GM23248 (cell line): Measurements from ENCODE around the gene PXK.

Source experiments
- EZH2 ChIP-seq: fragments of 200-600 bp; sonication (generic); IDR thresholded peaks from 2 replicates; pipeline ENCODE4 v1.6.1; 2018; ENCODE audit warnings: antibody characterized with exemption, mild to moderate bottlenecking; ENCODE audit not compliant: insufficient read depth, poor library complexity, severe bottlenecking
- EZH2phosphoT487 ChIP-seq: fragments of 200-600 bp; sonication (generic); IDR thresholded peaks from 2 replicates; pipeline ENCODE4 v1.6.1; 2018; ENCODE audit warnings: antibody characterized with exemption, moderate library complexity, mild to moderate bottlenecking, low read depth; ENCODE audit not compliant: insufficient read depth

DNA sequence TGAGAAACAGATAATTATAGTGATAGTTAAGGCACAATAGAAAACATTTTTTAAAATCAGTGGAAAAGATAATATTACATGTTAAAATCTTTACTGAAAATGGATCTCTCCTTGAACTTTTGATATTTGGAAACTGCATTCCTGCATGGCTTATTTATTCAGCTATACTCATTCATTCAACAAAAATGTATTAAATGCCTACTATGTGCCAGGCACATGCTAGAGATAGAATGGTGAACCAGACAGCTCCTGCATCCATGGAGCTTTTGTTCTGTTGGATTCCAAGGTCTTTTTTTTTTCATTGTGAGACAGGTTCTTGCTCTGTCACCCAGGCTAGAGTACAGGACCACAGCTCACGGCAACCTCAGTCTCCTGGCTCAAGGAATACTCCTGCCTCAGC is 4.5 kb downstream of the PXK start:
- TF ChIP-seq EZH2 (no peak), EZH2phosphoT487 (no peak)
